NCI-H128 (cell line): ENCODE data around the gene ANO1.

Experiments used
- DNase-seq: peaks from one replicate; lab custom pipeline; 2025; ENCODE audit not compliant: unreplicated experiment; lab: John Stamatoyannopoulos, UW

The ANO1 gene

GRCh38 chr11:70233511-70233934 is 155.4 kb downstream of the ANO1 start:
- DNase-seq, result no peak

- no peak for DNase-seq
Observed at GRCh38 chr11:70233962-70234361, 155.8 kb downstream of the ANO1 start.
